Measurements from ENCODE around the gene CCDC88B.

The CCDC88B gene

DNA sequence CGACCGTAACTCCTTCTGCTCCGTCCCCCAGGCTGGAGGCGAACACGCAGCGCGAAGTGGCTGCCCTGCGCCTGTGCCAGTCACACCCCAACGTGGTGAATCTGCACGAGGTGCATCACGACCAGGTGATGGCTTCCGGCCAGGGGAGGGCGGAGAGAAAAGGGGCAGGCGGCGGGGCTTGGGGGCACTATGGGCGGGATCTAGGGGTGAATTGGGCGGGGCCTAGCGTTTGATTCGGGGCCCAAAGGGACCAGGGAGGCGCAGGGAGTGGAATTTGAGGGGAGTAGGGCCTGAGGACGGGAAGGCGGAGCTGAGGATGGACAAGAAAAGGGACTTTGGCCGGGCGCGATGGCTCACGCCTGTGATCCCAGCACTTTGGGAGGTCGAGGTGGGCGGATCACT is 28.7 kb downstream of the CCDC88B start:
- TF ChIP-seq, protein P1, sequence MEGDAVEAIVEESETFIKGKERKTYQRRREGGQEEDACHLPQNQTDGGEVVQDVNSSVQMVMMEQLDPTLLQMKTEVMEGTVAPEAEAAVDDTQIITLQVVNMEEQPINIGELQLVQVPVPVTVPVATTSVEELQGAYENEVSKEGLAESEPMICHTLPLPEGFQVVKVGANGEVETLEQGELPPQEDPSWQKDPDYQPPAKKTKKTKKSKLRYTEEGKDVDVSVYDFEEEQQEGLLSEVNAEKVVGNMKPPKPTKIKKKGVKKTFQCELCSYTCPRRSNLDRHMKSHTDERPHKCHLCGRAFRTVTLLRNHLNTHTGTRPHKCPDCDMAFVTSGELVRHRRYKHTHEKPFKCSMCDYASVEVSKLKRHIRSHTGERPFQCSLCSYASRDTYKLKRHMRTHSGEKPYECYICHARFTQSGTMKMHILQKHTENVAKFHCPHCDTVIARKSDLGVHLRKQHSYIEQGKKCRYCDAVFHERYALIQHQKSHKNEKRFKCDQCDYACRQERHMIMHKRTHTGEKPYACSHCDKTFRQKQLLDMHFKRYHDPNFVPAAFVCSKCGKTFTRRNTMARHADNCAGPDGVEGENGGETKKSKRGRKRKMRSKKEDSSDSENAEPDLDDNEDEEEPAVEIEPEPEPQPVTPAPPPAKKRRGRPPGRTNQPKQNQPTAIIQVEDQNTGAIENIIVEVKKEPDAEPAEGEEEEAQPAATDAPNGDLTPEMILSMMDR (conservative IDR thresholded peaks at IDR 0.05; ENCODE audit: low read depth, low read length): no peak
- no peak overlapping the region for H3K4me3 ChIP-seq (ENCODE audit: low read length)
- no peak for DNase-seq (ENCODE audit: low read depth)

DNA sequence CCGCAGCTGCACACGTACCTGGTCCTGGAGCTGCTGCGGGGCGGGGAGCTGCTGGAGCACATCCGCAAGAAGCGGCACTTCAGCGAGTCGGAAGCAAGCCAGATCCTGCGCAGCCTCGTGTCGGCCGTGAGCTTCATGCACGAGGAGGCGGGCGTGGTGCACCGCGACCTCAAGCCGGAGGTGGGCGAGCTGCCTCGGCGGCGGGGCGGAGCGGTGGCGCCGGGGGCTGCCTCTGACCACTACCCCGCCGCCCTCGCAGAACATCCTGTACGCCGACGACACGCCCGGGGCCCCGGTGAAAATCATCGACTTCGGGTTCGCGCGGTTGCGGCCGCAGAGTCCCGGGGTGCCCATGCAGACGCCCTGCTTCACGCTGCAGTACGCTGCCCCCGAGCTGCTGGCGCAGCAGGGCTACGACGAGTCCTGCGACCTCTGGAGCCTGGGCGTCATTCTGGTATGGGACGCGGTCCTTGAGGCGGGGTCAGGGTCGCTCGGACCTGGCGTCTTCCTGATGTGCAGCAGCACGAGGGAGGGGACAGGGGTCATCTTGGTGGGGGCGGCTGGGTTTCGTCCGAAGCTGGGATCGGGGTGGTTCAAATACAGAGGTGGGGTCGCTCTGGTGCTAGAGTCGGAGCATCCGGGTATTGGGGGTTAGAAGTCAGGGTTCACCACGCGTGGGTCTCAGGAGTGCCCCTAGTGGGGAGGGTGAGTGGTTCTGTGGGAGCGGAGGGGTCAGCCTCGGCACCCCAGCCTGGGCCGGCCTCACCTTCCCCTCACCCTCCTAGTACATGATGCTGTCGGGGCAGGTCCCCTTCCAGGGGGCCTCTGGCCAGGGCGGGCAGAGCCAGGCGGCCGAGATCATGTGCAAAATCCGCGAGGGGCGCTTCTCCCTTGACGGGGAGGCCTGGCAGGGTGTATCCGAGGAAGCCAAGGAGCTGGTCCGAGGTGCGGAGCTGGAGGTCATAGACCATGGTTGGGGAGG is 29.7 kb downstream of the CCDC88B start:
- DNase-seq (ENCODE audit: low read depth): no peak
- TF ChIP-seq, protein P1 (conservative IDR thresholded peaks at IDR 0.05; ENCODE audit: low read depth, low read length): peak; percentile 22
- no peak overlapping the region for H3K4me3 ChIP-seq (ENCODE audit: low read length)

DNA sequence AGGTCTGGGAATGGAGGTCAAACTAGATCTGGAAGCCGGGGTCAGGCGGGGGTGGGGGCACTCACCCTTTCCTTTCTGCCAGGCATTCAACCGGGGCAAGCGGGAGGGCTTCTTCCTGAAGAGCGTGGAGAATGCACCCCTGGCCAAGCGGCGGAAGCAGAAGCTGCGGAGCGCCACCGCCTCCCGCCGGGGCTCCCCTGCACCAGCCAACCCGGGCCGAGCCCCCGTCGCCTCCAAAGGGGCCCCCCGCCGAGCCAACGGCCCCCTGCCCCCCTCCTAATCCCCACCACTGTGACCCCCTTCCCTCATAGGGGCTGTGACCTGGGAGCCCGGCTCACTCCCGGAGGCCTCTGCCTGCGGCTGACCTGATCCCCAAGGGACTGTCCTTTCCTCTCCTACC is 31.2 kb downstream of the CCDC88B start:
- no peak overlapping the region for H3K4me3 ChIP-seq (ENCODE audit: low read length)
- TF ChIP-seq, protein P1 (conservative IDR thresholded peaks at IDR 0.05; ENCODE audit: low read depth, low read length): no peak
- no peak for DNase-seq (ENCODE audit: low read depth)

DNA sequence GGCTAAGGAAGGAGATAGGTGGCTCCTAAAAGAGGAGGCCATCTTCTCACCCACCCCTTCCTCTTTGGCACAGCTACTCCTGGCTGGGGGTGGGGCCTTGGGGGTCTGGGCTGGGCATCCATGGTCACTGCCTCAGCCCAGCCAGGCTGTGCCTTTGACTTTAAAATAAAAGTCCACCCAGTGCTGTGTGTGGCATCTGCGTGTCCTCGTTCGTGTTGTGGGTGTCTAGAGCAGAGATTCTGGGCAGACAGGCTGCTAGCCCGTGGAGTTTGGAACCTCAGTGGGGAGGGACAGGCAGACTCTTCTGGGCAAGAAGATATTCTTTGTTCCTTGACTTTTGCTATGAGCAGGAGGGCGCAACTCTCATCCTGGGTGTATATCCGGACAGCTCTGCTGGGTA is 32.0 kb downstream of the CCDC88B start:
- no peak overlapping the region for H3K4me3 ChIP-seq (ENCODE audit: low read length)
- DNase-seq (ENCODE audit: low read depth): no peak
- TF ChIP-seq, protein P1 (conservative IDR thresholded peaks at IDR 0.05; ENCODE audit: low read depth, low read length): no peak

DNA sequence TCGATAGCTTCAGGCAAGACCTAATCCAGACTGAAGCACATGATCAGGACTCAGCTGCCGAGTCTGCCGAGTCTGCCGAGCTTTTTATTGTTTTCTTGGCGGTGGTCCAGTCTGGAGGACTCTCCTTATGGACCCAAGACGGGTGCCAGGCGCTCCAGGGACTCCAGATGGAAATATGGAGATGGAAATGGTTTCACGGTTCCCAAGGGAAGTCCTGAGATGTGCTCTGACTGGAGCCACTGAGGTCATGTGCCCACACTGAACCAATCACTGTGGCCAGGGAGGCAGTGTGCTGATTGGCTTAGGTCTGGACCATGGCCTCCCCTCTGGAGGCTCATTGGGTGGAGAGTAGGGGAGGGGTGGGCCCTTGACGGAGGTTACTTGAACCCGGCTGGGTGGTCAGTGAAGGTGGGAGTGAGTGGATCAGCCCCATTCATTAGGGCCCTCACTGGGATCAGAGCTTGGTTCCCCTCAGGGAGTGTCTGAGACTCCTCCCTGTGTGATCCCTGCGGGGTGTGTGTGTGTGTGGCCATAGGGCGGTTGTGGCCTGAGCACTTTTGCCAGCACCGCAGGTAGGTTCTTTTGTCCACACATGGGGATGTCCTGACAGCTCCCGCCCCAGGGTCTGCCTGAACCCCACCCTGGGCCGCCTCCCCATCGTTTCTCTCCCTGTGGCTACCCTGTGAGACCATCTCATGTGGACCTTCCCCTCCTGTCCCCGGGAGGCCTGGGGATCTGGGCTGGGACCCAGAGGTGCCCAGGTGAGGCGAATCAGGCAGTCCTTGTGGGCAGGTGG is 33.0 kb downstream of the CCDC88B start:
- DNase-seq (ENCODE audit: low read depth): peak; percentile 61
- TF ChIP-seq, protein P1 (conservative IDR thresholded peaks at IDR 0.05; ENCODE audit: low read depth, low read length): no peak
- H3K4me3 ChIP-seq (ENCODE audit: low read length): peak overlapping the region; percentile 19

DNA sequence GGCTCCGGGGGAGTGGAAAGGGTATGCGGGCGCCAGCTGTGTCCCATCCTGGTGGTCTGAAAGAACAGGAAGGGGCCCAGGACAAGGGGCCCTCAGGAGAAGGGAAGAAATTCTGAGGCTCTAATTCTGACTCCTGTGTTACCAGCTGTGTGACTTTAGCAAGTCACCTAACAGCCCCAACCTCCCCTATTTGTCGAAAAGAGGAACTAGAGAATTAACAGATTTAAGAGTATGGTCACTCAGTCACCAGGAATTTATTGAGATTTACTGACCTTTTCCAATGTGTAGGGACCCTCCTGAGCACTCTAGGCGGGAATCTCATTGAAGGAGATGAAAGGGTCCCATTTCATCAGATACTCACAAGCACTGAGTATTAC is 33.6 kb downstream of the CCDC88B start:
- TF ChIP-seq, protein P1 (conservative IDR thresholded peaks at IDR 0.05; ENCODE audit: low read depth, low read length): no peak
- DNase-seq (ENCODE audit: low read depth): no peak

More for the DNA sequence above, 33.6 kb downstream of the CCDC88B start:
- no peak overlapping the region for H3K4me3 ChIP-seq (ENCODE audit: low read length)

Data from retinal pigment epithelial cell (primary cell).